Nephron (organoid): Measurements from ENCODE around the gene GAREM1.
"Not testable (repeated sequence)": the region's sequence is repeated elsewhere in the genome, so short reads cannot be mapped to it uniquely, and the experiment has no call there.

Experiments used
- H3K27ac Mint-ChIP-seq, 3 experiments: 2 replicates each; pipeline ENCODE4 v1.8.0; 2020; ENCODE audit warnings: mixed read lengths in 3 of 3, mild to moderate bottlenecking in 2 of 3, moderate library complexity in 1 of 3
- H3K27me3 Mint-ChIP-seq: 2 replicates; pipeline ENCODE4 v1.8.0; 2021; ENCODE audit warnings: low read depth, mild to moderate bottlenecking, moderate library complexity, mixed read lengths
- H3K36me3 Mint-ChIP-seq: 2 replicates; pipeline ENCODE4 v1.8.0; 2020; ENCODE audit warnings: low read depth, mixed read lengths
- H3K4me1 Mint-ChIP-seq: 2 replicates; pipeline ENCODE4 v1.8.0; 2020; ENCODE audit warnings: mixed read lengths
- H3K4me3 Mint-ChIP-seq, 3 experiments: 2 replicates each; pipeline ENCODE4 v1.8.0; 2020; ENCODE audit warnings: mild to moderate bottlenecking in 3 of 3, mixed read lengths in 3 of 3, moderate library complexity in 2 of 3
- H3K9me3 Mint-ChIP-seq: 2 replicates; pipeline ENCODE4 v1.8.0; 2020; ENCODE audit warnings: mixed read lengths
- TF ChIP-seq, protein P1 (sequence below), 3 experiments: fragments of 200-600 bp; sonication (generic); IDR thresholded peaks; one replicate each; pipeline ENCODE4 v1.5.0; 2021; ENCODE audit warnings: antibody characterized with exemption in 3 of 3; ENCODE audit not compliant: unreplicated experiment in 3 of 3

GAREM1 gene

DNA sequence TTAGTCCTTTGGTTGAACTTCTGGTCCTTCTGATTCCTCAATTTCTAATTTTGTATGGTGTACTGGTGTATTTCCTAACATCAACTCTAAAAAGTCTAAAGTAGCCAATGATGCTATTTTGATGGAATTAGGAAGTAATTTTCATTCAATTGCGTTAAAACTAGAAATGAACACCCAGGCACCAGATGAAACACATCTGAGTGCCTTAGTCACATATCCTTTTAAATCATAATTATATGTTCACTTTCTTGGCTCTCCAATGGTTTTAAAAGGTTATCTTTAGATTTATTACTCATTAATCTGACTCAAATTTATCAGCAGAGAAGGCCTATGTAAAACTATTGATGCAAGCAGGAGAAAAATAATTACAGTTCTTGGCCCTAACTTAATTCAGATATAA is 119.7 kb downstream of the GAREM1 start:
- TF ChIP-seq, protein P1, sequence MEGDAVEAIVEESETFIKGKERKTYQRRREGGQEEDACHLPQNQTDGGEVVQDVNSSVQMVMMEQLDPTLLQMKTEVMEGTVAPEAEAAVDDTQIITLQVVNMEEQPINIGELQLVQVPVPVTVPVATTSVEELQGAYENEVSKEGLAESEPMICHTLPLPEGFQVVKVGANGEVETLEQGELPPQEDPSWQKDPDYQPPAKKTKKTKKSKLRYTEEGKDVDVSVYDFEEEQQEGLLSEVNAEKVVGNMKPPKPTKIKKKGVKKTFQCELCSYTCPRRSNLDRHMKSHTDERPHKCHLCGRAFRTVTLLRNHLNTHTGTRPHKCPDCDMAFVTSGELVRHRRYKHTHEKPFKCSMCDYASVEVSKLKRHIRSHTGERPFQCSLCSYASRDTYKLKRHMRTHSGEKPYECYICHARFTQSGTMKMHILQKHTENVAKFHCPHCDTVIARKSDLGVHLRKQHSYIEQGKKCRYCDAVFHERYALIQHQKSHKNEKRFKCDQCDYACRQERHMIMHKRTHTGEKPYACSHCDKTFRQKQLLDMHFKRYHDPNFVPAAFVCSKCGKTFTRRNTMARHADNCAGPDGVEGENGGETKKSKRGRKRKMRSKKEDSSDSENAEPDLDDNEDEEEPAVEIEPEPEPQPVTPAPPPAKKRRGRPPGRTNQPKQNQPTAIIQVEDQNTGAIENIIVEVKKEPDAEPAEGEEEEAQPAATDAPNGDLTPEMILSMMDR (IDR thresholded peaks at IDR 0.05; ENCODE audit: unreplicated experiment in 3 of 3) = no peak
- Mint-ChIP-seq H3K27ac (peak overlapping the region; percentile 83 to 88 (median 85)), H3K4me3 (no peak overlapping the region), H3K27me3 (no peaks in the 10 kb centered on the region), H3K36me3 (no peaks in the 10 kb centered on the region), H3K9me3 (no peaks in the 10 kb centered on the region), H3K4me1 (peaks cover 53% of the 10 kb centered on the region)

DNA sequence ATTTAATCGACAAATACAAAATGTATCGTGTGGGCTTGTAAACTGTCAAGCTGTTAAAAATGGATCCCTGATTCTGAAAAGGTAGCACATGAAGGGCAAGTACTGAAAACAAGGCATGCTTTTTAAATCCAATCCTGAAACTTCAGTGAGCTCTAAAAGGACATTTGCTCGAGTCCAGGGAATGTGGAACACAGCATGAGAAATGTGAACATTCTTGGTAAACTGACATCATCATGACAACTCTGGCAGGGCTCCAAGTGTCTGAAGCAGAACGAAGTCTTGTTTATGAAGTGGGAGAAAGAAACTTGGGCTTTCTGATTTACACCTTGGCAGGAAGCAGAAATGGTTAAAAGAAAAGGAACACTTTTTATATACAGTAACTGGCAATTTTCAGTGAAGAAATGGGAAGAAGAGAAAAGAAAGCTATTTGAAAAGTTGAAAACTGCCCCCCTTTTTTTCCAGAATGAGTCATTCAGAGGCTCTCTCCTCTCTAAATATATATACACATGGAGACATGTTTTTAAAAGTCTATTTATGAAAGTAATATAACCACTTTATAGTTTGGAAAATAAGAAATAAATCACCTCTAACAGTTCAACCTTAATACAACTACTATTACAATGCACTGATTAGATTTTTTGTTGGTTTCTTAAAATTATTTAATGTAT is 120.8 kb downstream of the GAREM1 start:
- Mint-ChIP-seq H3K27ac (peak overlapping the region; percentile 86 to 93 (median 88)), H3K27me3 (no peaks in the 10 kb centered on the region), H3K9me3 (no peaks in the 10 kb centered on the region), H3K4me1 (peaks cover 53% of the 10 kb centered on the region), H3K4me3 (peak overlapping the region in 2 of 3 experiments; percentile 27 to 42), H3K36me3 (no peaks in the 10 kb centered on the region)
- TF ChIP-seq, protein P1 (IDR thresholded peaks at IDR 0.05; ENCODE audit: unreplicated experiment in 3 of 3) = no peak

DNA sequence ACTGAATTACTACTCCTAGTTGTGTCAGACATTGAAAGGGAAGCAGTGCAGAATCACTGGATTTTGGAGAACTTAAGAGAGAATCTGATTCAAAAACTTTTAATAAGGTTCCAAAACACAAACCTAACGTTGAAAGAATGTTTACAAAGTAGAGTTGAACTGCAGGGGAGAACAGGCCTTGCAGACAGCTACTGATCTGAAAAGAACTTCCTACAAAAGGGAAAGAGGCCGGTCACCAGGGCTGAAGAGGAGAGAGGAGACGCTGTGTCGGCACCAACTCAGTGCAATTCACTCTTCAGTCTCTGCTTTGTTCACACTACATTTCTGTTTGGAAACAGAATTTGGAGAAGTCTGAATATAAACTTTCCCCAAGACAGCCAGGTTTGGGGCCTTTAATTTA is 124.0 kb downstream of the GAREM1 start:
- TF ChIP-seq, protein P1 (IDR thresholded peaks at IDR 0.05; ENCODE audit: unreplicated experiment in 3 of 3) = no peak
- H3K4me1 Mint-ChIP-seq = peaks cover 31% of the 10 kb centered on the region
- H3K27ac Mint-ChIP-seq = peak overlapping the region; percentile 86 to 97 (median 95)
- peaks cover 2% of the 10 kb centered on the region for H3K36me3 Mint-ChIP-seq
- H3K4me3 Mint-ChIP-seq = peak overlapping the region in 1 of 3 experiments; percentile 39
- no peaks in the 10 kb centered on the region for H3K9me3 Mint-ChIP-seq
- no peaks in the 10 kb centered on the region for H3K27me3 Mint-ChIP-seq

DNA sequence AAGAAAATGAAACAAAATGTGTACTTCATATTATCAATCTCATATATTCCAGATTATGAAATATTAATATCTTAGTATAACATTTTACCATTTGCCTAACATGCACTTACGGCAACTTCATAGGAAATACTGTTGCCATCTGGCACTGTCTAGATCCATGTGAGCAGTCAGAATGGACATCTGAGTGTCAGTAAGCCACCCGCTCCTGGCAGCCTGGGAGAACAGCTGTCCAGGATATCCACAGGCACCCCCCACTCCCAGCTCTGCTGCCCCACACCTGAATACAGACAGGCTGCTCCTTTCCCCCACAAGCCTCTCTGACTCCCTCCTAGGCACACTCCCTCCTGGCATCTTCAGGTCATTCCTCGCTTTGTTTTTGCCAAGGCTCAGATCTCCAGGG is 127.0 kb downstream of the GAREM1 start:
- Mint-ChIP-seq H3K4me3 (no peak overlapping the region), H3K4me1 (peaks cover 6% of the 10 kb centered on the region), H3K36me3 (peaks cover 7% of the 10 kb centered on the region), H3K9me3 (no peaks in the 10 kb centered on the region), H3K27me3 (no peaks in the 10 kb centered on the region), H3K27ac (no peak overlapping the region)
- TF ChIP-seq, protein P1 (IDR thresholded peaks at IDR 0.05; ENCODE audit: unreplicated experiment in 3 of 3) = no peak

DNA sequence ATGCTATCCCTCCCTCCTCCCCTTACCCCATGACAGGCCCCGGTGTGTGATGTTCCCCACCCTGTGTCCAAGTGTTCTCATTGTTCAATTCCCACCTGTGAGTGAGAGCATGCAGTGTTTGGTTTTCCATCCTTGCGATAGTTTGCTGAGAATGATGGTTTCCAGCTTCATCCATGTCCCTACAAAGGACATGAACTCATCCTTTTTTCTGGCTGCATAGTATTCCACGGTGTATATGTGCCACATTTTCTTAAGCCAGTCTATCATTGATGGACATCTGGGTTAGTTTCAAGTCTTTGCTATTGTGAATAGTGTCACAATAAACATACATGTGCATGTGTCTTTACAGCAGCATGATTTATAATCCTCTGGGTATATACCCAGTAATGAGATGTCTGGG is 129.6 kb downstream of the GAREM1 start:
- H3K4me1 Mint-ChIP-seq, H3K4me3 Mint-ChIP-seq, H3K36me3 Mint-ChIP-seq, H3K9me3 Mint-ChIP-seq, H3K27me3 Mint-ChIP-seq, H3K27ac Mint-ChIP-seq: not testable (repeated sequence)

DNA sequence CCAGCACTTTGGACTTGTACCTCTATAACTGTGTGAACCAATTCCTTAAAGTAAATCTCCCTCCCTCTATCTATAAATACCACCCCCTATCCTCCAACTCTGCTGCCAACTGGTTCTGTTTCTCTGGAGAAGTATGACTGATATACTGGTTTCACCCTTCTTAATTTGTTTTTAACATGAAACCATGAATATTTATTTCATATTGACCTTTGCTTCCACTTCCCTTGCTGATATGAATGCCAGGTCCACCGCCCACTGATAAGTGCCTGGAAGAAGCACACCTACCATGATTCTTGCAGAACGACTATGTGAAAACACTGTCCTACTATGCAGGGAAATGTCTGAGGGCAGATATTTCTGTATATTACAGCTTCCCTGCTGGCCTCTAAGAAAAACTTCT is 131.6 kb downstream of the GAREM1 start:
- Mint-ChIP-seq H3K36me3 (peaks cover 7% of the 10 kb centered on the region), H3K4me1 (no peaks in the 10 kb centered on the region), H3K4me3 (no peak overlapping the region), H3K27ac (no peak overlapping the region), H3K27me3 (no peaks in the 10 kb centered on the region), H3K9me3 (no peaks in the 10 kb centered on the region)
- TF ChIP-seq, protein P1 (IDR thresholded peaks at IDR 0.05; ENCODE audit: unreplicated experiment in 3 of 3) = no peak
